Measurements from ENCODE around the gene CNIH3. TPM values are rescaled to one million over a fixed set of nuclear protein-coding genes. Genes with fewer than 3 reads are reported as not detected.

The CNIH3 gene
- total RNA-seq, 1 experiment from 2014 or later, result 1.8 TPM

GRCh38 chr1:224724566-224724965, 108.4 kb downstream of the CNIH3 start:
- intact Hi-C loops (cut with micrococcal nuclease), result no loop called here
- Histone ChIP-seq H4K20me1 (ENCODE audit: insufficient read depth) (no peaks in the 10 kb centered on the region), H3K4me3 (replicated peaks in 1 of 2; ENCODE audit: low read depth in 1 of 2, low read length in 2 of 2) (no peak overlapping the region), H2AFZ (ENCODE audit: low read depth, low read length, poor library complexity, severe bottlenecking) (no peak overlapping the region), H3K9me3 (ENCODE audit: control insufficient read depth in 1 of 2, insufficient read depth in 1 of 2, low read depth in 1 of 2, low read length in 2 of 2) (no peaks in the 10 kb centered on the region), H3K27me3 (ENCODE audit: insufficient read depth, low read length) (no peaks in the 10 kb centered on the region), H3K4me2 (ENCODE audit: low read length) (no peak overlapping the region), H3K79me2 (ENCODE audit: insufficient read depth, low read length) (no peaks in the 10 kb centered on the region), H3K9me2 (ENCODE audit: insufficient read depth) (no peaks in the 10 kb centered on the region), H3K27ac (ENCODE audit: low read depth, low read length) (no peak overlapping the region), H3K36me3 (ENCODE audit: control insufficient read depth in 1 of 2, insufficient read depth in 2 of 2, low read length in 2 of 2) (no peaks in the 10 kb centered on the region), H3K9ac (ENCODE audit: low read length) (no peak overlapping the region), H3K4me1 (ENCODE audit: control insufficient read depth in 1 of 2, insufficient read depth in 2 of 2, low read length in 2 of 2) (no peaks in the 10 kb centered on the region)
- CTCF ChIA-PET, result no interaction called here
- DNase-seq (ENCODE audit: low read depth, low spot score) (no peak), ATAC-seq (no peak)
- POLR2A ChIA-PET, result no interaction called here
- TF ChIP-seq EZH2phosphoT487 (IDR thresholded peaks at IDR 0.05; ENCODE audit: borderline replicate concordance) (no peak), RAD21 (IDR thresholded peaks at IDR 0.05; ENCODE audit: low read depth) (no peak), ZFX (IDR thresholded peaks at IDR 0.05) (no peak), CEBPB (IDR thresholded peaks at IDR 0.05; ENCODE audit: low read depth) (no peak), SP1 (IDR thresholded peaks at IDR 0.05; ENCODE audit: low read depth) (no peak), REST (IDR thresholded peaks at IDR 0.05; ENCODE audit: low read depth) (no peak), FOSL1 (IDR thresholded peaks at IDR 0.05; ENCODE audit: low read depth) (no peak), TCF7L2 (IDR thresholded peaks at IDR 0.05; ENCODE audit: borderline replicate concordance, extremely low read depth, insufficient read depth, insufficient read length) (no peak), MAX (IDR thresholded peaks at IDR 0.05) (no peak), EZH2 (IDR thresholded peaks at IDR 0.05) (no peak), EGR1 (IDR thresholded peaks at IDR 0.05; ENCODE audit: low read depth) (no peak), POLR2AphosphoS5 (IDR thresholded peaks at IDR 0.05; ENCODE audit: low read depth, low read length) (no peak), POLR2A (IDR thresholded peaks at IDR 0.05; ENCODE audit: borderline replicate concordance, extremely low read depth, insufficient read depth, insufficient read length) (no peak)
- no TSS peak for BruUV-seq (replicated peaks)
- RAD21 ChIA-PET (ENCODE audit: low non-redundant PET in 1 of 2, low total read pairs in 2 of 2, uncharacterized antibody in 2 of 2, unreplicated experiment in 2 of 2), result no interaction called here

Data from HCT116 (cell line).